ENCODE measurements around the gene RNF175.

The RNF175 gene

GRCh38 chr4:153784166-153784699 lies 24.4 kb upstream of the RNF175 start:
- DNase-seq (ENCODE audit: low spot score) = no peak

GRCh38 chr4:153782581-153782980 lies 22.8 kb upstream of the RNF175 start:
- DNase-seq (ENCODE audit: low spot score) = no peak

GRCh38 chr4:153781717-153782416 lies 22.0 kb upstream of the RNF175 start:
- no peak for DNase-seq (ENCODE audit: low spot score)

GRCh38 chr4:153781280-153781679 lies 21.5 kb upstream of the RNF175 start:
- DNase-seq (ENCODE audit: low spot score) = no peak

GRCh38 chr4:153780876-153781275 lies 21.1 kb upstream of the RNF175 start:
- DNase-seq (ENCODE audit: low spot score) = no peak

GRCh38 chr4:153780221-153780620 lies 20.4 kb upstream of the RNF175 start:
- no peak for DNase-seq (ENCODE audit: low spot score)

GRCh38 chr4:153778383-153778782 lies 18.6 kb upstream of the RNF175 start:
- DNase-seq (ENCODE audit: low spot score) = no peak

GRCh38 chr4:153777421-153777820 lies 17.6 kb upstream of the RNF175 start:
- no peak for DNase-seq (ENCODE audit: low spot score)

- no peak for DNase-seq (ENCODE audit: low spot score)
These were observed 16.8 kb upstream of the RNF175 start for GRCh38 chr4:153776601-153777000.

- no peak for DNase-seq (ENCODE audit: low spot score)
These were observed 13.4 kb upstream of the RNF175 start for GRCh38 chr4:153773236-153773690.

GRCh38 chr4:153771046-153771445 lies 11.2 kb upstream of the RNF175 start:
- DNase-seq (ENCODE audit: low spot score) = no peak

- no peak for DNase-seq (ENCODE audit: low spot score)
These were observed 6.9 kb upstream of the RNF175 start for GRCh38 chr4:153766758-153767157.

GRCh38 chr4:153765894-153766293 lies 6.1 kb upstream of the RNF175 start:
- DNase-seq (ENCODE audit: low spot score) = no peak

GRCh38 chr4:153764601-153765368 lies 5.0 kb upstream of the RNF175 start:
- DNase-seq (ENCODE audit: low spot score) = no peak

- no peak for DNase-seq (ENCODE audit: low spot score)
These were observed 3.6 kb upstream of the RNF175 start for GRCh38 chr4:153763404-153763803.

- no peak for DNase-seq (ENCODE audit: low spot score)
These were observed 977 bp downstream of the RNF175 start for GRCh38 chr4:153758688-153759406.

GRCh38 chr4:153758136-153758535 lies 1.7 kb downstream of the RNF175 start:
- DNase-seq (ENCODE audit: low spot score) = no peak

- DNase-seq (ENCODE audit: low spot score) = no peak
These were observed 2.4 kb downstream of the RNF175 start for GRCh38 chr4:153757407-153757806.

GRCh38 chr4:153755186-153755585 lies 4.6 kb downstream of the RNF175 start:
- peak; percentile 58 for DNase-seq (ENCODE audit: low spot score)

GRCh38 chr4:153750197-153750817 lies 9.5 kb downstream of the RNF175 start:
- peak; percentile 85 for DNase-seq (ENCODE audit: low spot score)

- no peak for DNase-seq (ENCODE audit: low spot score)
These were observed 11.4 kb downstream of the RNF175 start for GRCh38 chr4:153748378-153748777.

GRCh38 chr4:153747406-153747955 lies 12.3 kb downstream of the RNF175 start:
- DNase-seq (ENCODE audit: low spot score) = peak; percentile 62
